Measurements from ENCODE around the gene STARD13. TPM values are rescaled to one million over a fixed set of nuclear protein-coding genes. Genes with fewer than 3 reads are reported as not detected.
A peak's percentile ranks its signal among the peaks of the same experiment; 100 is the strongest.

Gene STARD13
- total and polyA plus RNA-seq, 7 experiments from 2014 or later: 0.30 to 1.1 (median 0.73) TPM; not detected in 2

DNA sequence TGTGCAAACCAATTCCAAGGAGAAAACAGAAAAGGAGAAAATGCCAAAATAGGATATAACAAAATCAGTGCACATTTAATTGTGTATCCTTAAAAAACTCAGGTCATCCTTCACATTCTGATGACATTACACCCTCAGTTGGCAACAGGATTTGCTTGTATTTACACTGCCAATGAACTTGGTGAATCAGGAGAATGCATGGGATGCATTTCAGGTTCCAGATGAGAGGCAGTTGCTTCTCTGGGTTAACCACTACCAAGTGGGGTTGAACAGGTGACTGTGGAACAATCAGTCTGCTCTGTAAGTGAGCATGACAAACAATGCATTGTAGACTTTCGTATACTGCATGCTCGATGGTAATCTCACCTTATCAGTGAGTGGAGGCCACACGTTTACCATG lies 79.1 kb downstream of the STARD13 start:
- H3K36me3 Mint-ChIP-seq: peaks cover 0 to 2% (median 0%) of the 10 kb centered on the region in 5 donors
- peaks cover 8 to 49% (median 16%) of the 10 kb centered on the region in 7 donors for H3K4me1 Mint-ChIP-seq
- no peak overlapping the region for H3K27ac ChIP-seq (ENCODE audit: low read depth, low read length)
- CTCF ChIA-PET: no interaction called here
- no peak for ATAC-seq
- H3K4me1 ChIP-seq (ENCODE audit: control insufficient read depth in 2 of 2, insufficient read depth in 2 of 2, low read length in 2 of 2): no peaks in the 10 kb centered on the region
- H3K4me3 Mint-ChIP-seq: peak overlapping the region in 1 of 10 donors; percentile 3
- peaks cover 0 to 4% (median 0%) of the 10 kb centered on the region in 11 donors for H3K9me3 Mint-ChIP-seq
- no peak overlapping the region for H3K4me3 ChIP-seq (ENCODE audit: low read length)
- peaks cover 0 to 33% (median 30%) of the 10 kb centered on the region in 5 donors for H3K27me3 Mint-ChIP-seq
- no peaks in the 10 kb centered on the region for H3K9me3 ChIP-seq (ENCODE audit: control insufficient read depth in 2 of 3, low read length in 3 of 3)
- H3K27me3 ChIP-seq (ENCODE audit: control insufficient read depth in 2 of 2, insufficient read depth in 2 of 2, low read length in 2 of 2): peaks cover 0 to 3% of the 10 kb centered on the region in 2 donors
- H3K27ac Mint-ChIP-seq: peak overlapping the region in 1 of 9 donors; percentile 73
- DNase-seq: no peak
- intact Hi-C loops (cut with micrococcal nuclease): loop anchor here in 1 of 2 donors (1.0 to 10.0 kb wide), 3 partner anchors 22 to 622 kb away; partner anchors contain the start of gene PDS5B
- POLR2A ChIA-PET: no interaction called here
- H3K36me3 ChIP-seq (ENCODE audit: control insufficient read depth in 2 of 3, insufficient read depth in 3 of 3, low read length in 3 of 3): no peaks in the 10 kb centered on the region

DNA sequence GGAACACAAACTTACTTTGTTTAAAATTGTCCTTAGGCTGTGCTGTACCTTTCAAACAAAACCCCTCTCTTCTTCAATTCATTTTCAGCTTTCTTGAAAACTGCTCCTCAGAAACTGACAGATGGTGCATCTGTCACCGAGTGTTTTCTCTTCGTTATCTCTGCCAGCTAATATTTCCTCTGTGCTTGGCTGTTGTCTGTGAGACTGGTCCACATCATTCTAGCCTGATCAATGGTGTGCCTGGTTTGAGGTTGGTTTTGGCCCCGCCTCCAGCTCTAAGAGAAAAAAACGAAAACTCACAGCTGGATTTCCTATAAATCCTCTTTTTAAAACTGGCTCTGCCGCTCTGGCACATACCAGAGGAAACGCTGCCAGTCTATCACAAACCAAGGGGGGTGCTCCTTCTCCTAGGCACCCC lies 79.7 kb downstream of the STARD13 start:
- Histone ChIP-seq H3K27ac (ENCODE audit: low read depth, low read length) (no peak overlapping the region), H3K4me3 (ENCODE audit: low read length) (no peak overlapping the region), H3K4me1 (ENCODE audit: control insufficient read depth in 2 of 2, insufficient read depth in 2 of 2, low read length in 2 of 2) (no peaks in the 10 kb centered on the region), H3K36me3 (ENCODE audit: control insufficient read depth in 2 of 3, insufficient read depth in 3 of 3, low read length in 3 of 3) (no peaks in the 10 kb centered on the region), H3K27me3 (ENCODE audit: control insufficient read depth in 2 of 2, insufficient read depth in 2 of 2, low read length in 2 of 2) (no peaks in the 10 kb centered on the region), H3K9me3 (ENCODE audit: control insufficient read depth in 2 of 3, low read length in 3 of 3) (no peaks in the 10 kb centered on the region)
- no peak for ATAC-seq
- peaks cover 0 to 4% (median 0%) of the 10 kb centered on the region in 11 donors for H3K9me3 Mint-ChIP-seq
- peaks cover 0 to 2% (median 0%) of the 10 kb centered on the region in 5 donors for H3K36me3 Mint-ChIP-seq
- H3K27ac Mint-ChIP-seq: peak overlapping the region in 1 of 9 donors; percentile 73
- peaks cover 8 to 49% (median 16%) of the 10 kb centered on the region in 7 donors for H3K4me1 Mint-ChIP-seq
- ChIA-PET CTCF (no interaction called here), POLR2A (no interaction called here)
- peaks cover 0 to 33% (median 30%) of the 10 kb centered on the region in 5 donors for H3K27me3 Mint-ChIP-seq
- H3K4me3 Mint-ChIP-seq: peak overlapping the region in 3 of 10 donors; percentile 3 to 78 (median 7)
- intact Hi-C loops (cut with micrococcal nuclease): loop anchor here in 1 of 2 donors (1.0 to 10.0 kb wide), 4 partner anchors 17 to 621 kb away; partner anchors contain the start of gene PDS5B
- no peak for DNase-seq

DNA sequence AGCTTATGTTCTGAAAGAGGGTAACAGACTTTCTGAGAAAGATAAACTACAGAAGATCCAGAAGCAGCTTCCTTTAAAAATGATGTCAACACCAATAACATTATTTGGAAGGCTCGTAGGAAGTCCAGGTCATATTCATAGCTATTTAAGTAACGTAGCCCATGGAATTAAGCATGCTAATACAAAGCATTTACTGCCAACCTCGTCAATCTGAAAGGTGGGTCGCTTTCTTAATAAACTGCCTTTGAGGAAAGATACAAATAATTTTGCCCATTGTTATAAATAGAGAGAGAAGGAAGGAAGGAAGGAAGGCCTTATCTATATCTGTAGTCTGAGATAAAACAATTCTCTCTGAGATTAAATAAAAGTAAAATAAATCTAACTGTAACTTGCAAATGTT lies 80.3 kb downstream of the STARD13 start:
- Histone ChIP-seq H3K9me3 (ENCODE audit: control insufficient read depth in 2 of 3, low read length in 3 of 3) (no peaks in the 10 kb centered on the region), H3K27me3 (ENCODE audit: control insufficient read depth in 2 of 2, insufficient read depth in 2 of 2, low read length in 2 of 2) (no peaks in the 10 kb centered on the region), H3K36me3 (ENCODE audit: control insufficient read depth in 2 of 3, insufficient read depth in 3 of 3, low read length in 3 of 3) (no peaks in the 10 kb centered on the region), H3K4me3 (ENCODE audit: low read length) (no peak overlapping the region), H3K27ac (ENCODE audit: low read depth, low read length) (no peak overlapping the region), H3K4me1 (ENCODE audit: control insufficient read depth in 2 of 2, insufficient read depth in 2 of 2, low read length in 2 of 2) (no peaks in the 10 kb centered on the region)
- peaks cover 0 to 33% (median 30%) of the 10 kb centered on the region in 5 donors for H3K27me3 Mint-ChIP-seq
- POLR2A ChIA-PET: no interaction called here
- ATAC-seq (no peak), DNase-seq (no peak)
- peaks cover 0 to 4% (median 0%) of the 10 kb centered on the region in 11 donors for H3K9me3 Mint-ChIP-seq
- CTCF ChIA-PET: no interaction called here
- peak overlapping the region in 1 of 10 donors; percentile 57 for H3K4me3 Mint-ChIP-seq
- H3K27ac Mint-ChIP-seq: peak overlapping the region in 1 of 9 donors; percentile 75
- H3K36me3 Mint-ChIP-seq: peaks cover 0 to 2% (median 0%) of the 10 kb centered on the region in 5 donors
- peaks cover 8 to 50% (median 16%) of the 10 kb centered on the region in 7 donors for H3K4me1 Mint-ChIP-seq
- intact Hi-C loops (cut with micrococcal nuclease): loop anchor here in 1 of 2 donors (2.0 to 10.0 kb wide), 3 partner anchors 16 to 620 kb away; partner anchors contain the start of gene PDS5B

DNA sequence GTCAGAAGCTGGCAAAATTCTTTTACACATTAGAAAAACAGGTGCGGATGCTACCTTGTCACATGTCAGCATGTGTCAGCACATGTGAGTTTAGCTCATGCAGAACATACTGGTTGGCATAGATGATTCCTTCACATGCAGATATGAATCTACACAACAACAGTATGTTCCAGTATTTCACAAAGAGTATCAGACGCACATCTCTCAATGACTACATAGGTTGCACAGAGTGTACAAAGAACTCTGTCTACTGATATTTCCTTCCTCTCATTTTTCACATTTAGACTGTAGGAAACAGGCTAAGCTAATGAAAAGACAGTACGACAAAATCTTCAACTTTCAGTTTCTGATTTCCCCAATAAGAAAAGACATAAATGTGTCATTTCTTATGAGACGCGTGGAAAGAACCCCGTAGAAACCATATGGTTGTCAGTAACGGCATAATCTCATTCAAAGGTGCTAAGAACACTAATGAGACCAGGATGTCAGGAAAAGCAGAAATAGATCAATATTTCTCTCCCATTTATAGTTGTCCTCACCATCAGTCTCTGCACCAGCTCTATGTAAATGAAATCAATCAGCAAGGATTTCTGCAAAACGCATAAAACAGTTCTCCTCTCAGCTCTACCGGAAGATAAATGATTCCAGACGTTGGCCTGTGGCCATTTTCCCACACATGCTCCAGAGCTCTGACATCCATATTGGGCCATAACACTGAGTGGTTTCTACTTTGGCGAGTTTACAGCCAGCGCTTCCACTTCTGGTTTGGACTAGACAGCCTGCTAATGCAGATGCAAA lies 81.2 kb downstream of the STARD13 start:
- Mint-ChIP-seq H3K36me3 (peaks cover 0 to 2% (median 0%) of the 10 kb centered on the region in 5 donors), H3K4me3 (peak overlapping the region in 2 of 10 donors; percentile 11 to 73), H3K27me3 (peaks cover 0 to 31% (median 26%) of the 10 kb centered on the region in 5 donors), H3K4me1 (peaks cover 8 to 59% (median 16%) of the 10 kb centered on the region in 7 donors), H3K9me3 (peaks cover 0 to 2% (median 0%) of the 10 kb centered on the region in 11 donors), H3K27ac (peak overlapping the region in 1 of 9 donors; percentile 75)
- ChIA-PET CTCF (no interaction called here), POLR2A (no interaction called here)
- Histone ChIP-seq H3K4me3 (ENCODE audit: low read length) (no peak overlapping the region), H3K36me3 (ENCODE audit: control insufficient read depth in 2 of 3, insufficient read depth in 3 of 3, low read length in 3 of 3) (no peaks in the 10 kb centered on the region), H3K27ac (ENCODE audit: low read depth, low read length) (no peak overlapping the region), H3K9me3 (ENCODE audit: control insufficient read depth in 2 of 3, low read length in 3 of 3) (no peaks in the 10 kb centered on the region), H3K4me1 (ENCODE audit: control insufficient read depth in 2 of 2, insufficient read depth in 2 of 2, low read length in 2 of 2) (no peaks in the 10 kb centered on the region), H3K27me3 (ENCODE audit: control insufficient read depth in 2 of 2, insufficient read depth in 2 of 2, low read length in 2 of 2) (no peaks in the 10 kb centered on the region)
- intact Hi-C loops (cut with micrococcal nuclease): loop anchor here in 1 of 2 donors (2.0 to 10.0 kb wide), 2 partner anchors 16 to 620 kb away; partner anchors contain the start of gene PDS5B
- ATAC-seq: no peak
- no peak for DNase-seq

DNA sequence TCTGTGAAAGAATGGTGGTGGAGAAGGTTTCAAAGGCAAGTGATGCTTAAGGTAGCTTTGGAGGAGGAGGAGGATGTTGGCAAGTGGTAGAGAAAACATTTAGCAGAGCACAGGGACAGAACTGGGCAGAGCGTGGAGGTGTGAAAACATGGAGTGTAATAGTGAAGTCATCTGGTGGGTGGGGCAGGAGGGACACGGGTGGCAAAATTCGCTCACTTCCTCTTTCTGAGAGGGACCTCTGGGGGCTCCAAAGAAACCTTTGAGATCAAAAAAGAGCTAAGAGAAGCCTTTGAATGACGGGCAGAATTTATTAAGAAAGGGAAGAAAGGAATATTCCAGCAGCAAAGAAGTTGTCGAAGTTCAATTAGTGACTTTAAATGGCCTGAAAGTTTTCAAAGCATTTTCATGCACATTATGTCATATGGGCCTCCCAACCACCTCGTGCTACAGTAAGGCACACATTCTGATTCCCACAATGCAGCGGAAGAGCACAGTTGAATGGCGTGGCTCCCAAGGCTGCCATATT lies 82.8 kb downstream of the STARD13 start:
- no peak for ATAC-seq
- POLR2A ChIA-PET: no interaction called here
- H3K27ac Mint-ChIP-seq: peak overlapping the region in 2 of 9 donors; percentile 37 to 43

DNA sequence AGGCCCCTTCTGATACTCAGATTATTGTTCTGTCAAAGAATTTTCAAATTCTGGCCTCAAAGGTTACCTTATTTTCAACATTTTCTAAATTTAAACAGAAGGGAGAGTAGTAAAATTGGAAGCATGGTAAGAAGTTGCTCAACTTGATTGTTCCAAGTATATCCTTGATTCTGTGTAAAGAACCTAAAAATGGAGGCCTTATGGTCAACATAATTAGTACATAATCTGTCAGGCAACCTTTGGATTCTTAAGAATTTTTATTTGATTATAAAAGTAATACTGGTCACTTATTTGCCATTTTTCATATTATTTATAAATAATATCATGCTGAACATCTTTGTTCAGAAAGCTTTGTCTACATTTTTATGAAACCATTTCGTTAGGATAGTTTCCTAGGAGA lies 83.9 kb downstream of the STARD13 start:
- intact Hi-C loops (cut with micrococcal nuclease): loop anchor here in 1 of 2 donors (10.0 kb wide), 1 partner anchor 617 kb away; the partner anchor contains the start of gene PDS5B
- ChIA-PET CTCF (no interaction called here), POLR2A (no interaction called here)
- no peaks in the 10 kb centered on the region for H3K27me3 ChIP-seq (ENCODE audit: control insufficient read depth in 2 of 2, insufficient read depth in 2 of 2, low read length in 2 of 2)
- Mint-ChIP-seq H3K4me1 (peaks cover 6 to 50% (median 15%) of the 10 kb centered on the region in 7 donors), H3K36me3 (peaks cover 0 to 2% (median 0%) of the 10 kb centered on the region in 5 donors), H3K9me3 (peaks cover 0 to 2% (median 0%) of the 10 kb centered on the region in 11 donors), H3K27me3 (peaks cover 0 to 22% (median 10%) of the 10 kb centered on the region in 5 donors), H3K27ac (no peak overlapping the region), H3K4me3 (no peak overlapping the region)
- H3K4me3 ChIP-seq (ENCODE audit: low read length): no peak overlapping the region
- H3K4me1 ChIP-seq (ENCODE audit: control insufficient read depth in 2 of 2, insufficient read depth in 2 of 2, low read length in 2 of 2): no peaks in the 10 kb centered on the region
- ATAC-seq (no peak), DNase-seq (no peak)
- no peak overlapping the region for H3K27ac ChIP-seq (ENCODE audit: low read depth, low read length)
- no peaks in the 10 kb centered on the region for H3K36me3 ChIP-seq (ENCODE audit: control insufficient read depth in 2 of 3, insufficient read depth in 3 of 3, low read length in 3 of 3)
- H3K9me3 ChIP-seq (ENCODE audit: control insufficient read depth in 2 of 3, low read length in 3 of 3): no peaks in the 10 kb centered on the region

More for the DNA sequence above, 82.8 kb downstream of the STARD13 start:
- H3K27ac ChIP-seq (ENCODE audit: low read depth, low read length): no peak overlapping the region
- peaks cover 8 to 60% (median 16%) of the 10 kb centered on the region in 7 donors for H3K4me1 Mint-ChIP-seq
- H3K27me3 ChIP-seq (ENCODE audit: control insufficient read depth in 2 of 2, insufficient read depth in 2 of 2, low read length in 2 of 2): no peaks in the 10 kb centered on the region
- peaks cover 0 to 2% (median 0%) of the 10 kb centered on the region in 5 donors for H3K36me3 Mint-ChIP-seq
- H3K4me3 Mint-ChIP-seq: no peak overlapping the region
- peaks cover 0 to 2% (median 0%) of the 10 kb centered on the region in 11 donors for H3K9me3 Mint-ChIP-seq
- H3K9me3 ChIP-seq (ENCODE audit: control insufficient read depth in 2 of 3, low read length in 3 of 3): no peaks in the 10 kb centered on the region
- H3K4me3 ChIP-seq (ENCODE audit: low read length): no peak overlapping the region
- no peaks in the 10 kb centered on the region for H3K4me1 ChIP-seq (ENCODE audit: control insufficient read depth in 2 of 2, insufficient read depth in 2 of 2, low read length in 2 of 2)
- no peaks in the 10 kb centered on the region for H3K36me3 ChIP-seq (ENCODE audit: control insufficient read depth in 2 of 3, insufficient read depth in 3 of 3, low read length in 3 of 3)
- no peak for DNase-seq
- peaks cover 0 to 22% (median 14%) of the 10 kb centered on the region in 5 donors for H3K27me3 Mint-ChIP-seq
- intact Hi-C loops (cut with micrococcal nuclease): loop anchor here in 1 of 2 donors (10.0 kb wide), 1 partner anchor 618 kb away; the partner anchor contains the start of gene PDS5B
- CTCF ChIA-PET: no interaction called here

Data from naive thymus-derived CD4-positive, alpha-beta T cell (primary cell).